ENCODE measurements around the gene ALDH8A1. TPM values are rescaled to one million over a fixed set of nuclear protein-coding genes. Genes with fewer than 3 reads are reported as not detected.

The ALDH8A1 gene
- total RNA-seq, 1 experiment from 2014 or later = 0.83 TPM

DNA sequence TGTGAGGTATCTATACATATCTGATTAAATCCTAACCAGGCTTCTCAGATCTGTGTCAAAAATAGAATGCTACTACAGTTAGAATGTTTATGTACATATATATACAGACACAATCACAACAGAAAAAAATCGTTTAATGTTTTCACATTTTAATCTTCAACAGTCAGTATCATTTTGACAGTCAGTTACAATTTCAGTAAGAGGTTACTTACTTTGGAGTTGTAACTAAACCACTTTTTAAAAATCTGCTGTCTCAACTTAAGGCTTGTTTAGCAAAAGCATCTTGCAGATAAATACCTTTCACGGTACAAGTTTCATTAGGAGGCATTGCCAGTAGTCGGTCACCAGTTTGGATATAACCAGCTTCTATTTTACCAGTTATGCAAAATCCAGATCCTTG, 32.3 kb upstream of the ALDH8A1 start:
- Histone ChIP-seq H4K20me1 (ENCODE audit: insufficient read depth) (no peaks in the 10 kb centered on the region), H3K27ac (no peak overlapping the region), H3K36me3 (ENCODE audit: low read depth) (peaks cover 41% of the 10 kb centered on the region), H3K4me1 (replicated peaks; ENCODE audit: insufficient read depth) (no peaks in the 10 kb centered on the region), H2AFZ (no peak overlapping the region), H3K4me2 (no peak overlapping the region), H3K9me2 (ENCODE audit: insufficient read depth) (no peaks in the 10 kb centered on the region), H3K4me3 (no peak overlapping the region), H3F3A (ENCODE audit: insufficient read depth, low read depth) (peaks cover 4% of the 10 kb centered on the region; the same call in 1 of the 2 replicates), H3K79me2 (ENCODE audit: low read depth) (no peaks in the 10 kb centered on the region), H3K27me3 (ENCODE audit: insufficient read depth, low read depth) (no peaks in the 10 kb centered on the region), H3K9me3 (ENCODE audit: insufficient read depth, low read depth) (no peaks in the 10 kb centered on the region)
- no peak for TF ChIP-seq CTCF (conservative IDR thresholded peaks at IDR 0.05)
- no peak for TF ChIP-seq EZH2 (IDR thresholded peaks at IDR 0.05; ENCODE audit: low read depth)
- ChIA-PET POLR2A (ENCODE audit: unreplicated experiment) (no interaction called here), CTCF (no interaction called here)
- intact Hi-C loops (cut with micrococcal nuclease; ENCODE audit: unreplicated experiment) = no loop called here
- no TSS peak for BruUV-seq (replicated peaks)
- DNase-seq = no peak

DNA sequence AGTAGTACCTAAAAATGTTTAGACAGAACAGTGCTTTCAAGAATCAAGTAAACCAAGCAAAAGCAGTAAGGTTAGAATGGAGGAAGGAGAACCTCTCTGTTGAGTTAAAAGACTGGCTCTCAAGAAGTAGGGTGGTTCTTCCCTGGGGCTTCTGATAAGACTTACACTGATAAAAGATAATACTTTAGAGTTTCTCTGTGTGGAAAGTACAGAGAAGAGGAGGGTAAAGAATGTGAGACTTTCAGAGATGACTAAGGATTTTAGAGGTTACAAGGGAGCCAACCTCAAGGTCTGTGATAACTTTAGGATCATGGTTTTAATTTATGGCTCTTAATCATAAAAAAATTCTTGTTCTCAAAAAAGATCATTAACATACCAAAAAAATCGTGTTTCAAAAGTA, 30.9 kb upstream of the ALDH8A1 start:
- CTCF ChIA-PET = no interaction called here
- H3K4me3 ChIP-seq = no peak overlapping the region

DNA sequence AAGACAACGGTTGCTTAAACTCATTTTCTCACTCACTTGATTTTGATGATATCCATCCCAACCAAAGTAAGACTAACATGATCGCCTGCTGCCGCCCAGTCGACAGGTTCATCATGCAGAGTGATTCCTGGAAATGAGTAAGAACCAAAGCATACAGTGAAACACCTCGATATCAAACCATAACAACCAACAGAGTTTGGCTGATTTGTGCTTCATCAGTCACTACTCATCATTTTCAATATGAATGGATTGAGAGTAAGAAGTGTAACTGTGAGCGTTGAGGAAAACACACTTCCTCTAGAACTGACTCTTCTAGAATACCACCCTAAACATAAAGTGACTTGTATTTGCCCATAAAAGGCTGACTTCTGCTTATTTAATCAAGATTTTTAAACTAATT, 29.2 kb upstream of the ALDH8A1 start:
- intact Hi-C loops (cut with micrococcal nuclease; ENCODE audit: unreplicated experiment) = no loop called here
- Histone ChIP-seq H3F3A (ENCODE audit: insufficient read depth, low read depth) (peaks cover 4% of the 10 kb centered on the region; the same call in 1 of the 2 replicates), H3K4me3 (no peak overlapping the region), H3K9me2 (ENCODE audit: insufficient read depth) (no peaks in the 10 kb centered on the region; the same call in 1 of the 2 replicates), H3K4me1 (replicated peaks; ENCODE audit: insufficient read depth) (no peaks in the 10 kb centered on the region), H3K36me3 (ENCODE audit: low read depth) (peaks cover 42% of the 10 kb centered on the region), H2AFZ (no peak overlapping the region), H3K79me2 (ENCODE audit: low read depth) (no peaks in the 10 kb centered on the region), H3K27me3 (ENCODE audit: insufficient read depth, low read depth) (no peaks in the 10 kb centered on the region), H3K9me3 (ENCODE audit: insufficient read depth, low read depth) (no peaks in the 10 kb centered on the region), H3K4me2 (no peak overlapping the region), H4K20me1 (ENCODE audit: insufficient read depth) (no peaks in the 10 kb centered on the region; the same call in 1 of the 2 replicates), H3K27ac (no peak overlapping the region)
- TF ChIP-seq EZH2 (IDR thresholded peaks at IDR 0.05; ENCODE audit: low read depth) (no peak), CTCF (conservative IDR thresholded peaks at IDR 0.05) (no peak)
- DNase-seq = no peak
- ChIA-PET POLR2A (ENCODE audit: unreplicated experiment) (no interaction called here), CTCF (no interaction called here)
- BruUV-seq (replicated peaks) = no TSS peak

More for the DNA sequence above, 30.9 kb upstream of the ALDH8A1 start:
- Histone ChIP-seq H3K4me1 (replicated peaks; ENCODE audit: insufficient read depth) (no peaks in the 10 kb centered on the region), H3K36me3 (ENCODE audit: low read depth) (peaks cover 44% of the 10 kb centered on the region), H3K27me3 (ENCODE audit: insufficient read depth, low read depth) (no peaks in the 10 kb centered on the region), H3K79me2 (ENCODE audit: low read depth) (no peaks in the 10 kb centered on the region), H3K9me3 (ENCODE audit: insufficient read depth, low read depth) (no peaks in the 10 kb centered on the region), H3F3A (ENCODE audit: insufficient read depth, low read depth) (peaks cover 4% of the 10 kb centered on the region; the same call in 1 of the 2 replicates), H3K4me2 (no peak overlapping the region), H3K27ac (no peak overlapping the region), H3K9me2 (ENCODE audit: insufficient read depth) (no peaks in the 10 kb centered on the region; the same call in 1 of the 2 replicates), H4K20me1 (ENCODE audit: insufficient read depth) (no peaks in the 10 kb centered on the region), H2AFZ (no peak overlapping the region)
- POLR2A ChIA-PET (ENCODE audit: unreplicated experiment) = no interaction called here
- no TSS peak for BruUV-seq (replicated peaks)
- intact Hi-C loops (cut with micrococcal nuclease; ENCODE audit: unreplicated experiment) = no loop called here
- DNase-seq = no peak
- TF ChIP-seq EZH2 (IDR thresholded peaks at IDR 0.05; ENCODE audit: low read depth) = no peak
- TF ChIP-seq CTCF (conservative IDR thresholded peaks at IDR 0.05) = no peak
